ENCODE results near the gene CISH. TPM values are rescaled to one million over a fixed set of nuclear protein-coding genes. Genes with fewer than 3 reads are reported as not detected.
A peak's percentile ranks its signal among the peaks of the same experiment; 100 is the strongest.

Gene CISH
- total and polyA plus RNA-seq, 9 of the 15 experiments (the other 6 are each of a cell fraction or from before 2014, with no cell fraction given): 1.7 to 47.7 (median 18.3) TPM

GRCh38 chr3:50563867-50564266 is 47.7 kb downstream of the CISH start:
- DNase-seq (ENCODE audit: extremely low read depth in 1 of 4, low spot score in 3 of 4) (no peak), ATAC-seq (no peak), FAIRE-seq (no peak)
- Histone ChIP-seq H3K79me2 (ENCODE audit: control insufficient read depth, insufficient read depth, low read length) (no peaks in the 10 kb centered on the region; the same call in 2 of the 3 replicates), H3K27me3 (ENCODE audit: control insufficient read depth in 2 of 2, insufficient read depth in 2 of 2, low read length in 2 of 2) (no peaks in the 10 kb centered on the region), H3K9ac (ENCODE audit: insufficient read depth in 1 of 2, low read depth in 2 of 2, low read length in 2 of 2) (peak overlapping the region in 1 of 2 experiments; percentile 26; a peak in 1 of 4 replicates), H3K27ac (ENCODE audit: extremely low read depth, low read depth, low read length) (no peak overlapping the region), H3K36me3 (ENCODE audit: control insufficient read depth, insufficient read depth, low read length) (no peaks in the 10 kb centered on the region), H2AFZ (ENCODE audit: low read depth, low read length) (no peak overlapping the region), H3K4me3 (no peak overlapping the region), H4K20me1 (replicated peaks; ENCODE audit: control insufficient read depth, insufficient read depth, low read length) (no peaks in the 10 kb centered on the region), H3K4me1 (replicated peaks in 1 of 2; ENCODE audit: control insufficient read depth in 2 of 2, insufficient read depth in 2 of 2, low read length in 2 of 2) (peaks cover 8 to 18% of the 10 kb centered on the region in 2 experiments; a peak in 4 of 5 replicates), H3K9me3 (replicated peaks; ENCODE audit: control insufficient read depth, insufficient read depth, low read depth, low read length) (no peaks in the 10 kb centered on the region), H3K9me1 (ENCODE audit: control insufficient read depth, insufficient read depth, low read length) (no peaks in the 10 kb centered on the region), H3K4me2 (ENCODE audit: insufficient read depth, low read length) (no peak overlapping the region)
- TF ChIP-seq MYBL2 (IDR thresholded peaks at IDR 0.05; ENCODE audit: low read depth) (no peak), MYBL2 (CRISPR knock-in tag; IDR thresholded peaks at IDR 0.05; ENCODE audit: borderline replicate concordance) (no peak), CHD2 (IDR thresholded peaks at IDR 0.05; ENCODE audit: low read depth, low read length) (no peak), SP2 (IDR thresholded peaks at IDR 0.05; ENCODE audit: extremely low read depth, low read depth, low read length, poor library complexity, severe bottlenecking) (no peak), PHF20 (IDR thresholded peaks at IDR 0.05; ENCODE audit: partially characterized antibody) (no peak), ATF3 (IDR thresholded peaks at IDR 0.05) (no peak), ATF3 (CRISPR knock-in tag; conservative IDR thresholded peaks at IDR 0.05) (no peak), TAF1 (IDR thresholded peaks at IDR 0.05; ENCODE audit: control insufficient read depth, extremely low read depth, insufficient read depth, low read length, severe bottlenecking) (no peak), ARID3A (IDR thresholded peaks at IDR 0.05; ENCODE audit: borderline replicate concordance, low read depth, low read length) (no peak), ZBTB5 (IDR thresholded peaks at IDR 0.05) (no peak)
- CTCF ChIA-PET (ENCODE audit: low intra/inter-chr PET ratio): no interaction called here
- WGBS (ENCODE audit: insufficient coverage, low coverage, missing lambda C conversion rate): 17% methylated on average over 2 of the region's 2 CpGs
- in situ Hi-C loops (cut with MboI) (no loop called here), intact Hi-C loops (cut with micrococcal nuclease) (no loop called here)
- BruUV-seq (replicated peaks): no TSS peak
- POLR2A ChIA-PET: no interaction called here

All from K562 (cell line).